Neural progenitor cell (in vitro differentiated cells): ENCODE results near the gene KRT73. TPM values are rescaled to one million over a fixed set of nuclear protein-coding genes. Genes with fewer than 3 reads are reported as not detected.
"Not testable (repeated sequence)": the region's sequence is repeated elsewhere in the genome, so short reads cannot be mapped to it uniquely, and the experiment has no call there.

Experiments
- DNase-seq: peaks from one replicate; pipeline ENCODE4 v3.0.0-alpha.2; 2016; ENCODE audit warnings: low spot score
- H2AFZ ChIP-seq: fragments of 200-600 bp; sonication (generic); replicated peaks from 2 replicates; pipeline ENCODE4 v1.6.1; 2016; ENCODE audit warnings: antibody characterized with exemption
- H3F3A ChIP-seq: fragments of 200-600 bp; sonication (generic); 2 replicates; pipeline ENCODE4 v1.6.1; 2016; ENCODE audit warnings: antibody characterized with exemption, low read depth
- H3K27ac ChIP-seq: fragments of 200-600 bp; sonication (generic); 2 replicates; pipeline ENCODE4 v1.5.1; 2016; ENCODE audit warnings: mild to moderate bottlenecking
- H3K27me3 ChIP-seq: fragments of 200-600 bp; sonication (generic); 2 replicates; pipeline ENCODE4 v1.6.1; 2016; ENCODE audit warnings: mild to moderate bottlenecking, moderate library complexity
- H3K36me3 ChIP-seq: fragments of 200-600 bp; sonication (generic); 2 replicates; pipeline ENCODE4 v1.5.1; 2016
- H3K4me1 ChIP-seq: fragments of 200-600 bp; sonication (generic); 2 replicates; pipeline ENCODE4 v1.6.1; 2016; ENCODE audit warnings: mixed run types
- H3K4me2 ChIP-seq: fragments of 200-600 bp; sonication (generic); 2 replicates; pipeline ENCODE4 v1.6.1; 2016
- H3K4me3 ChIP-seq: fragments of 200-600 bp; sonication (generic); 2 replicates; pipeline ENCODE4 v1.5.1; 2016
- H3K79me2 ChIP-seq: fragments of 200-600 bp; sonication (generic); 2 replicates; pipeline ENCODE4 v1.6.1; 2016; ENCODE audit warnings: low read depth
- H3K9ac ChIP-seq: fragments of 200-600 bp; sonication (generic); 2 replicates; pipeline ENCODE4 v1.6.1; 2016
- H3K9me3 ChIP-seq: fragments of 200-600 bp; sonication (generic); 2 replicates; pipeline ENCODE4 v1.5.1; 2016; ENCODE audit warnings: low read depth
- H4K20me1 ChIP-seq: fragments of 200-600 bp; sonication (generic); 2 replicates; pipeline ENCODE4 v1.6.1; 2016; ENCODE audit warnings: low read depth
- H3K27ac Mint-ChIP-seq: 3 replicates; pipeline ENCODE4 v1.8.0; 2021; ENCODE audit warnings: mixed read lengths
- H3K27me3 Mint-ChIP-seq: 2 replicates; pipeline ENCODE4 v1.8.0; 2022; ENCODE audit warnings: low read depth, mild to moderate bottlenecking, inconsistent platforms, moderate library complexity, mixed read lengths; ENCODE audit not compliant: insufficient read depth
- H3K36me3 Mint-ChIP-seq: 3 replicates; pipeline ENCODE4 v1.8.0; 2021; ENCODE audit warnings: mixed read lengths
- H3K4me1 Mint-ChIP-seq: 3 replicates; pipeline ENCODE4 v1.8.0; 2021; ENCODE audit warnings: mixed read lengths
- H3K4me3 Mint-ChIP-seq: 3 replicates; pipeline ENCODE4 v1.8.0; 2021; ENCODE audit warnings: mild to moderate bottlenecking, moderate library complexity, mixed read lengths
- H3K9me3 Mint-ChIP-seq: 3 replicates; pipeline ENCODE4 v1.8.0; 2020; ENCODE audit warnings: mixed read lengths
- EZH2 ChIP-seq: fragments of 200-600 bp; sonication (generic); IDR thresholded peaks from 2 replicates; pipeline ENCODE4 v1.6.1; 2017; ENCODE audit warnings: antibody characterized with exemption, mild to moderate bottlenecking, moderate library complexity
- EZH2phosphoT487 ChIP-seq: fragments of 200-600 bp; sonication (generic); IDR thresholded peaks from 2 replicates; pipeline ENCODE4 v1.6.1; 2017; ENCODE audit warnings: antibody characterized with exemption
- total RNA-seq: library from RNA; depleted of rRNA; stranded (reverse); fragments of >200 nt; gene quantifications from 2 replicates; pipeline ENCODE4 v1.2.3, GENCODE V29; 2015; ENCODE audit warnings: low replicate concordance
- TF ChIP-seq, protein P1 (sequence below): fragments of 200-600 bp; sonication (generic); IDR thresholded peaks from 2 replicates; pipeline ENCODE4 v1.5.1; 2017; ENCODE audit warnings: antibody characterized with exemption, mild to moderate bottlenecking

Gene KRT73
- total RNA-seq, 1 donor from 2014 or later: not detected

DNA sequence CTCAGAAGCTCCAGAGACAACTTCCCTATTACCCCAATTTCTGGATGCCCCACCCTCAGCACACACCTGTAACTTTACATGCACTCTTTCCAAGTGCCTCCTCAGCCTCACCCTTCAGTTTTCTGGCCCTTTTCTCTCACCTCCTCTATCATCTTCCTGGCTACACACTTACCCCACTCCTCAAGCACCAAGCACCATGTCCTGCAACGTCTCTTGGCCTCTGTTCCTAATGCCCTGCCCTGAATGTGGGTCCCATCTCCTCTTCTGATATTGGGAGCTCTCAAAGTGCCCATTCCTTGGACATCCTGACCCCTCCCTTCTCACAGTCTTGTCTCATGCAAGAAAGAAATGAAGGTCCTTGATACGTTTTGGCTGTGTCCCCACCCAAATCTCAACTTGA is 18.3 kb downstream of the KRT73 start:
- Histone ChIP-seq H2AFZ (no peak overlapping the region), H3K27ac (no peak overlapping the region), H3K9ac (no peak overlapping the region), H3K4me1 (no peaks in the 10 kb centered on the region), H3K36me3 (no peaks in the 10 kb centered on the region), H3K4me3 (no peak overlapping the region), H3K79me2 (no peaks in the 10 kb centered on the region), H3K4me2 (no peak overlapping the region), H4K20me1 (no peaks in the 10 kb centered on the region), H3K27me3 (peaks cover 25% of the 10 kb centered on the region), H3K9me3 (no peaks in the 10 kb centered on the region), H3F3A (no peaks in the 10 kb centered on the region)
- no peaks in the 10 kb centered on the region for H3K9me3 Mint-ChIP-seq
- no peaks in the 10 kb centered on the region for H3K36me3 Mint-ChIP-seq
- no peaks in the 10 kb centered on the region for H3K4me1 Mint-ChIP-seq
- DNase-seq: no peak
- H3K4me3 Mint-ChIP-seq: no peak overlapping the region
- no peak overlapping the region for H3K27ac Mint-ChIP-seq
- H3K27me3 Mint-ChIP-seq: peaks cover 4% of the 10 kb centered on the region
- TF ChIP-seq, protein P1, sequence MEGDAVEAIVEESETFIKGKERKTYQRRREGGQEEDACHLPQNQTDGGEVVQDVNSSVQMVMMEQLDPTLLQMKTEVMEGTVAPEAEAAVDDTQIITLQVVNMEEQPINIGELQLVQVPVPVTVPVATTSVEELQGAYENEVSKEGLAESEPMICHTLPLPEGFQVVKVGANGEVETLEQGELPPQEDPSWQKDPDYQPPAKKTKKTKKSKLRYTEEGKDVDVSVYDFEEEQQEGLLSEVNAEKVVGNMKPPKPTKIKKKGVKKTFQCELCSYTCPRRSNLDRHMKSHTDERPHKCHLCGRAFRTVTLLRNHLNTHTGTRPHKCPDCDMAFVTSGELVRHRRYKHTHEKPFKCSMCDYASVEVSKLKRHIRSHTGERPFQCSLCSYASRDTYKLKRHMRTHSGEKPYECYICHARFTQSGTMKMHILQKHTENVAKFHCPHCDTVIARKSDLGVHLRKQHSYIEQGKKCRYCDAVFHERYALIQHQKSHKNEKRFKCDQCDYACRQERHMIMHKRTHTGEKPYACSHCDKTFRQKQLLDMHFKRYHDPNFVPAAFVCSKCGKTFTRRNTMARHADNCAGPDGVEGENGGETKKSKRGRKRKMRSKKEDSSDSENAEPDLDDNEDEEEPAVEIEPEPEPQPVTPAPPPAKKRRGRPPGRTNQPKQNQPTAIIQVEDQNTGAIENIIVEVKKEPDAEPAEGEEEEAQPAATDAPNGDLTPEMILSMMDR: no peak
- no peak for TF ChIP-seq EZH2
- TF ChIP-seq EZH2phosphoT487: no peak

DNA sequence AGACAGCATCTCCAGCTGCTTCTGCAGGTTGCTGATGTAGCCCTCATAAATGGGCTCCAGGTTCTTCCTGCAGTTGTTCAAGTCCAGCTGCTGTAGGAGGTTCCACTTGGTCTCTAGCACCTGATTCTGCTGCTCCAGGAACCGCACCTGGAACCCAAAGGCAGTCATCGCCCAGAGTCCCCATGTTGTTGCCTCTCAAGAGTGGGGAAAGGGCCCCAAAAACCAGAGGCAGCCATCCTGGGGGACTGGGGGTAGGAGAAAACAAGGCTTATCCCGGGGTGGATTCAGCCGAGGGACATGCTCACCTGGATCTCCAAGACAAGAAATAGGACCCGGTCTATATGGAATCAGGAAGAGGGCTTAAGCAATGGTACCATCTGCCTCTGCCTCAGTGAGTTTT is 19.4 kb downstream of the KRT73 start:
- H4K20me1 ChIP-seq: no peaks in the 10 kb centered on the region
- H3K4me3 ChIP-seq: no peak overlapping the region
- no peak for DNase-seq
- H3K79me2 ChIP-seq: no peaks in the 10 kb centered on the region
- no peak overlapping the region for H3K9ac ChIP-seq
- H3K9me3 ChIP-seq: no peaks in the 10 kb centered on the region
- Mint-ChIP-seq H3K36me3 (no peaks in the 10 kb centered on the region), H3K4me1 (no peaks in the 10 kb centered on the region), H3K4me3 (no peak overlapping the region), H3K9me3 (peaks cover 3% of the 10 kb centered on the region), H3K27ac (no peak overlapping the region), H3K27me3 (peaks cover 4% of the 10 kb centered on the region)
- H3F3A ChIP-seq: no peaks in the 10 kb centered on the region
- no peak overlapping the region for H3K27ac ChIP-seq
- H3K36me3 ChIP-seq: no peaks in the 10 kb centered on the region
- no peak overlapping the region for H3K4me2 ChIP-seq
- H3K4me1 ChIP-seq: no peaks in the 10 kb centered on the region
- H3K27me3 ChIP-seq: peaks cover 25% of the 10 kb centered on the region
- no peak for TF ChIP-seq EZH2
- no peak for TF ChIP-seq EZH2phosphoT487
- TF ChIP-seq, protein P1: no peak
- no peak overlapping the region for H2AFZ ChIP-seq

DNA sequence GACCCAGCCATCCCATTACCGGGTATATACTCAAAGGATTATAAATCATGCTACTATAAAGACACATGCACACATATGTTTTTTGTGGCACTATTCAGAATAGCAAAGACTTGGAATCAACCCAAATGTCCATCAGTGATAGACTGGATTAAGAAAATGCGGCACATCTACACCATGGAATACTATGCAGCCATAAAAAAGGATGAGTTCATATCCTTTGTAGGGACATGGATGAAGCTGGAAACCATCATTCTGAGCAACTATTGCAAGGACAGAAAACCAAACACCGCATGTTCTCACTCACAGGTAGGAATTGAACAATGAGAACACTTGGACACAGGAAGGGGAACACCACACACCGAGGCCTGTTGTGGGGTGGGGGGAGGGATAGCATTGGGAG is 24.1 kb downstream of the KRT73 start:
- not testable (repeated sequence) for H3K4me2 ChIP-seq, H3K27ac Mint-ChIP-seq, H3K9me3 Mint-ChIP-seq, H2AFZ ChIP-seq, H3K4me3 ChIP-seq, H3K36me3 ChIP-seq, H3K4me1 ChIP-seq, H3F3A ChIP-seq, H4K20me1 ChIP-seq, H3K27ac ChIP-seq, H3K9me3 ChIP-seq, H3K79me2 ChIP-seq, H3K9ac ChIP-seq, H3K36me3 Mint-ChIP-seq, H3K4me1 Mint-ChIP-seq, DNase-seq
- peaks cover 10% of the 10 kb centered on the region for H3K27me3 Mint-ChIP-seq
- peaks cover 22% of the 10 kb centered on the region for H3K27me3 ChIP-seq
- peak overlapping the region; percentile 30 for H3K4me3 Mint-ChIP-seq

DNA sequence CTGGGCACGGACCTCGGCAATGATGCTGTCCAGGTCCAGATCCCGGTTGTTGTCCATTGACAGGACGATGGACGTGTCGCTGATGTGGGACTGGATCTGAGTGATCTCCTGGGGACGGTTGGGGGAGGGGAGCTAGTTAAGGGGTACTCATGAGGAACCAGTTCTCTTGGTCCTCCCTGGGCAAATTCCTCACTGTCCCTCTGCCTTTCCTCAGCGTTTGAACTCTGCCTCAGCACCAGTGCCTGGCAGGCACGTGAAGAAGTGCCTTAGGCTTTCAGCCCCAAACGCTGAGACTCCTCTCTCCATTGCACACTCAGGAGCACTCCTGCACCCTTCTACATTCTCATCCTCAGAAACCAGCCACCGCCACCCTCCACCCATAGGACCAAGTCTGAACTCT is 26.8 kb downstream of the KRT73 start:
- H3K27ac ChIP-seq: no peak overlapping the region
- H3K4me2 ChIP-seq: no peak overlapping the region
- H3K36me3 ChIP-seq: no peaks in the 10 kb centered on the region
- H3K79me2 ChIP-seq: no peaks in the 10 kb centered on the region
- no peaks in the 10 kb centered on the region for H4K20me1 ChIP-seq
- Mint-ChIP-seq H3K36me3 (no peaks in the 10 kb centered on the region), H3K4me3 (no peak overlapping the region), H3K27me3 (peaks cover 11% of the 10 kb centered on the region), H3K27ac (no peak overlapping the region), H3K9me3 (peaks cover 5% of the 10 kb centered on the region), H3K4me1 (no peaks in the 10 kb centered on the region)
- no peaks in the 10 kb centered on the region for H3K9me3 ChIP-seq
- no peaks in the 10 kb centered on the region for H3K4me1 ChIP-seq
- TF ChIP-seq, protein P1: no peak
- TF ChIP-seq EZH2phosphoT487 (no peak), EZH2 (no peak)
- H3K9ac ChIP-seq: no peak overlapping the region
- H3K4me3 ChIP-seq: no peak overlapping the region
- H3K27me3 ChIP-seq: no peaks in the 10 kb centered on the region
- no peak for DNase-seq
- no peak overlapping the region for H2AFZ ChIP-seq
- H3F3A ChIP-seq: no peaks in the 10 kb centered on the region
